ENCODE results near the gene RAPGEFL1.

DNA sequence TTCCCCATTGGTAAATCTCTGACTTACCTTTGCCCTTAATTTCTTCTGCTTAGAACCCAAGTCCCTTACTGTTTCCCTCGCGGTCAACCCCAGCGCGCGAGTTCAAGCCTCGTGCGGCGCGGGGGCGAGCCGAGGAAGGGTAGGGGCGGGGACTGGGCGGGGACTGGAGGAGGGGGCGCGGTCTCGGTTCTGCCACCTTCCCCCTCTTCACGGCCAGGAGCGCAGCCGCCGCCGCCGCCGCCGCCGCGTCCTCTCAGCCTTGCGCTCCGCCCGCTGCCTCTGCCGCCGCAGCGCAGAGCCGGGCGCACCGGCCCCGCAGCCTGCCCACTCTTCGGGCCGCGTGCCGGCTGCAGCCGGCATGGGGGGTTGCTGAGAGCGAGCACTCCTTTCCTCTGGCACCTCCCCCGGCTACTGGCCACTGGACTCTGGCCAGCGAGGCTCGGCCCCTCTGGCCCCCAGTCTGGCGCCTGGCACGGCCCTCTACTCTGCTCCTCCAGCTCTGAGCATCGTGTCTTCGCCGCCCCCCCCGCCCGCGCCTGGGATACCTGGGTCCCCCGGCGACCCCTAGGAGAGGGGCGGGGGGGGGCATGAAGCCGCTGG lies at the start of gene RAPGEFL1:
- TF ChIP-seq NFE2L1 (CRISPR knock-in tag; IDR thresholded peaks at IDR 0.05) (no peak), ZNF416 (CRISPR knock-in tag; IDR thresholded peaks at IDR 0.05) (peak; percentile 67; the same call in 1 of the 2 replicates), NR2C2 (CRISPR knock-in tag; IDR thresholded peaks at IDR 0.05) (no peak), SP1 (CRISPR knock-in tag; conservative IDR thresholded peaks at IDR 0.05) (peak; percentile 75), ZNF232 (CRISPR knock-in tag; IDR thresholded peaks at IDR 0.05) (no peak), ELF4 (CRISPR knock-in tag; IDR thresholded peaks at IDR 0.05; ENCODE audit: low read depth) (no peak)
- TF ChIP-seq, protein P1, sequence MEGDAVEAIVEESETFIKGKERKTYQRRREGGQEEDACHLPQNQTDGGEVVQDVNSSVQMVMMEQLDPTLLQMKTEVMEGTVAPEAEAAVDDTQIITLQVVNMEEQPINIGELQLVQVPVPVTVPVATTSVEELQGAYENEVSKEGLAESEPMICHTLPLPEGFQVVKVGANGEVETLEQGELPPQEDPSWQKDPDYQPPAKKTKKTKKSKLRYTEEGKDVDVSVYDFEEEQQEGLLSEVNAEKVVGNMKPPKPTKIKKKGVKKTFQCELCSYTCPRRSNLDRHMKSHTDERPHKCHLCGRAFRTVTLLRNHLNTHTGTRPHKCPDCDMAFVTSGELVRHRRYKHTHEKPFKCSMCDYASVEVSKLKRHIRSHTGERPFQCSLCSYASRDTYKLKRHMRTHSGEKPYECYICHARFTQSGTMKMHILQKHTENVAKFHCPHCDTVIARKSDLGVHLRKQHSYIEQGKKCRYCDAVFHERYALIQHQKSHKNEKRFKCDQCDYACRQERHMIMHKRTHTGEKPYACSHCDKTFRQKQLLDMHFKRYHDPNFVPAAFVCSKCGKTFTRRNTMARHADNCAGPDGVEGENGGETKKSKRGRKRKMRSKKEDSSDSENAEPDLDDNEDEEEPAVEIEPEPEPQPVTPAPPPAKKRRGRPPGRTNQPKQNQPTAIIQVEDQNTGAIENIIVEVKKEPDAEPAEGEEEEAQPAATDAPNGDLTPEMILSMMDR (IDR thresholded peaks at IDR 0.05) = no peak
- TF ChIP-seq, protein P2, sequence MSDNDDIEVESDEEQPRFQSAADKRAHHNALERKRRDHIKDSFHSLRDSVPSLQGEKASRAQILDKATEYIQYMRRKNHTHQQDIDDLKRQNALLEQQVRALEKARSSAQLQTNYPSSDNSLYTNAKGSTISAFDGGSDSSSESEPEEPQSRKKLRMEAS (CRISPR knock-in tag; IDR thresholded peaks at IDR 0.05) = peak; percentile 85
- TF ChIP-seq, protein P3, sequence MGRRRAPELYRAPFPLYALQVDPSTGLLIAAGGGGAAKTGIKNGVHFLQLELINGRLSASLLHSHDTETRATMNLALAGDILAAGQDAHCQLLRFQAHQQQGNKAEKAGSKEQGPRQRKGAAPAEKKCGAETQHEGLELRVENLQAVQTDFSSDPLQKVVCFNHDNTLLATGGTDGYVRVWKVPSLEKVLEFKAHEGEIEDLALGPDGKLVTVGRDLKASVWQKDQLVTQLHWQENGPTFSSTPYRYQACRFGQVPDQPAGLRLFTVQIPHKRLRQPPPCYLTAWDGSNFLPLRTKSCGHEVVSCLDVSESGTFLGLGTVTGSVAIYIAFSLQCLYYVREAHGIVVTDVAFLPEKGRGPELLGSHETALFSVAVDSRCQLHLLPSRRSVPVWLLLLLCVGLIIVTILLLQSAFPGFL (CRISPR knock-in tag; IDR thresholded peaks at IDR 0.05; ENCODE audit: borderline replicate concordance) = no peak
